Ishikawa (cell line): ENCODE data around the gene C6orf47.

Experiments used
- CEBPB ChIP-seq: IDR thresholded peaks from 2 replicates; pipeline ENCODE4 v1.6.1; 2012
- CREB1 ChIP-seq: IDR thresholded peaks from 2 replicates; pipeline ENCODE4 v1.6.1; 2012; ENCODE audit warnings: low read depth
- EGR1 ChIP-seq: IDR thresholded peaks from 2 replicates; pipeline ENCODE4 v1.6.1; 2012
- EP300 ChIP-seq: IDR thresholded peaks from 2 replicates; pipeline ENCODE4 v1.6.1; 2012; ENCODE audit warnings: borderline replicate concordance
- FOXM1 ChIP-seq: IDR thresholded peaks from 2 replicates; pipeline ENCODE4 v1.6.1; 2012; ENCODE audit warnings: low read depth, borderline replicate concordance
- MAX ChIP-seq: IDR thresholded peaks from 2 replicates; pipeline ENCODE4 v1.6.1; 2012
- NFIC ChIP-seq: IDR thresholded peaks from 2 replicates; pipeline ENCODE4 v1.6.1; 2012
- RAD21 ChIP-seq: IDR thresholded peaks from 2 replicates; pipeline ENCODE4 v1.6.1; 2012; ENCODE audit warnings: low read depth
- REST ChIP-seq: IDR thresholded peaks from 2 replicates; pipeline ENCODE4 v1.6.1; 2012; ENCODE audit warnings: low read depth, mild to moderate bottlenecking
- TAF1 ChIP-seq: IDR thresholded peaks from 2 replicates; pipeline ENCODE4 v1.6.1; 2012; ENCODE audit warnings: low read depth, mild to moderate bottlenecking
- TEAD4 ChIP-seq: IDR thresholded peaks from 2 replicates; pipeline ENCODE4 v1.6.1; 2012

GRCh38 chr6:31681135-31681671 lies 20.6 kb upstream of the C6orf47 start:
- TF ChIP-seq RAD21 (no peak; the same call in 1 of the 2 replicates), TAF1 (0 out of 2 replicates have a peak, but pooled peaks have one; percentile 23), REST (no peak), MAX (peak; percentile 24; the same call in 1 of the 2 replicates), EGR1 (no peak), CEBPB (no peak), EP300 (0 out of 2 replicates have a peak, but pooled peaks have one; percentile 29), CREB1 (no peak), FOXM1 (no peak), NFIC (peak; percentile 37), TEAD4 (peak; percentile 10; the same call in 1 of the 2 replicates)
